K562 (cell line): ENCODE results near the gene HELZ. TPM values are rescaled to one million over a fixed set of nuclear protein-coding genes. Genes with fewer than 3 reads are reported as not detected.
A peak's percentile ranks its signal among the peaks of the same experiment; 100 is the strongest.

ENCODE experiments used
- ATAC-seq: fragments of 200-7000 bp; cut with Tn5 transposase; 3 replicates; pipeline ENCODE4 v1.9.1; 2020; ENCODE audit warnings: moderate library complexity
- BruUV-seq: library from RNA; stranded (reverse); fragments of 400-500 nt; replicated peaks from 2 replicates; lab custom pipeline; 2021; lab: Mats Ljungman, UMichigan
- CTCF ChIA-PET: fragments of 300-600 bp; formaldehyde crosslinking; extraction: SDS; loops from one replicate; lab custom pipeline; 2021; ENCODE audit warnings: low intra/inter-chr PET ratio; lab: Yijun Ruan, JAX
- POLR2A ChIA-PET: fragments of 300-600, 350-650 bp; sonication (Branson Sonifier 250); formaldehyde crosslinking; extraction: SDS; loops from one replicate; lab custom pipeline; 2021; ENCODE audit warnings: antibody characterized with exemption, inconsistent platforms; lab: Yijun Ruan, JAX
- DNase-seq, 4 experiments: peaks; one replicate each; pipeline versions ENCODE4 v3.0.0 to v3.0.0-alpha.2; 2011 to 2018; ENCODE audit warnings: low spot score in 3 of 4, mixed read lengths in 3 of 4; ENCODE audit errors: extremely low read depth in 1 of 4
- FAIRE-seq: peaks from 2 replicates; lab custom pipeline; 2011; peaks lifted over from hg19 to GRCh38; lab: Jason Lieb, UNC
- H2AFZ ChIP-seq: 2 replicates; pipeline ENCODE4 v1.6.0; 2011; ENCODE audit warnings: low read depth, low read length, control low read depth, inconsistent platforms
- H3K27ac ChIP-seq: fragments of 200-600 bp; 3 replicates; pipeline ENCODE4 v1.8.0; 2011; ENCODE audit warnings: low read depth, mild to moderate bottlenecking, control low read depth, inconsistent platforms, low read length, moderate library complexity, mixed read lengths; ENCODE audit errors: extremely low read depth
- H3K27me3 ChIP-seq, 2 experiments: fragments of 300-600 bp in 1 of 2; 2 replicates in 1 of 2; 3 replicates in 1 of 2; pipeline versions ENCODE4 v1.6.0 to v1.8.0; 2011; ENCODE audit warnings: inconsistent platforms in 2 of 2, low read length in 2 of 2, mild to moderate bottlenecking in 1 of 2, mixed read lengths in 1 of 2, moderate library complexity in 1 of 2; ENCODE audit not compliant: control insufficient read depth in 2 of 2, insufficient read depth in 2 of 2
- H3K36me3 ChIP-seq: fragments of 300-600 bp; 3 replicates; pipeline ENCODE4 v1.8.0; 2011; ENCODE audit warnings: mild to moderate bottlenecking, low read length, inconsistent platforms; ENCODE audit not compliant: control insufficient read depth, insufficient read depth
- H3K4me1 ChIP-seq, 2 experiments: fragments of 200-600 bp in 1 of 2; replicated peaks in 1 of 2; 2 replicates in 1 of 2; 3 replicates in 1 of 2; pipeline versions ENCODE4 v1.5.1 to v1.8.0; 2011; ENCODE audit warnings: inconsistent platforms in 2 of 2, low read length in 2 of 2, mild to moderate bottlenecking in 1 of 2, mixed read lengths in 1 of 2, moderate library complexity in 1 of 2; ENCODE audit not compliant: control insufficient read depth in 2 of 2, insufficient read depth in 2 of 2
- H3K4me2 ChIP-seq: 2 replicates; pipeline ENCODE4 v1.6.1; 2011; ENCODE audit warnings: low read length, control low read depth, inconsistent platforms, mixed read lengths; ENCODE audit not compliant: insufficient read depth
- H3K4me3 ChIP-seq: fragments of 200-600 bp; sonication (generic), shearing (Covaris generic); 2 replicates; pipeline ENCODE4 v1.5.1; 2016; ENCODE audit warnings: control low read depth, inconsistent platforms
- H3K79me2 ChIP-seq: fragments of 200-600 bp; 3 replicates; pipeline ENCODE4 v1.8.0; 2011; ENCODE audit warnings: low read length, inconsistent platforms; ENCODE audit not compliant: control insufficient read depth, insufficient read depth
- H3K9ac ChIP-seq, 2 experiments: 2 replicates each; pipeline versions ENCODE4 v1.6.0 to v1.6.1; 2011; ENCODE audit warnings: low read depth in 2 of 2, low read length in 2 of 2, control low read depth in 1 of 2, inconsistent platforms in 1 of 2, mild to moderate bottlenecking in 1 of 2, mixed read lengths in 1 of 2; ENCODE audit not compliant: insufficient read depth in 1 of 2
- H3K9me1 ChIP-seq: one replicate; pipeline ENCODE4 v1.6.0; 2011; ENCODE audit warnings: inconsistent platforms, mild to moderate bottlenecking, low read length, moderate library complexity; ENCODE audit not compliant: control insufficient read depth, insufficient read depth
- H3K9me3 ChIP-seq: replicated peaks from 2 replicates; pipeline ENCODE4 v1.5.1; 2011; ENCODE audit warnings: low read depth, low read length, inconsistent platforms; ENCODE audit not compliant: control insufficient read depth, insufficient read depth
- H4K20me1 ChIP-seq: replicated peaks from 2 replicates; pipeline ENCODE4 v1.6.1; 2011; ENCODE audit warnings: low read length, inconsistent platforms, mixed read lengths; ENCODE audit not compliant: control insufficient read depth, insufficient read depth
- CREB1 ChIP-seq, 2 experiments: sonication (generic) in 1 of 2; formaldehyde crosslinking in 1 of 2; IDR thresholded peaks; 2 replicates each; pipeline versions ENCODE4 v1.6.1 to v1.8.0; 2012 to 2022; ENCODE audit warnings: inconsistent platforms in 1 of 2, mild to moderate bottlenecking in 1 of 2, missing genetic modification reagents in 1 of 2, moderate library complexity in 1 of 2
- CREM ChIP-seq: IDR thresholded peaks from 2 replicates; pipeline ENCODE4 v1.6.1; 2014; ENCODE audit warnings: antibody characterized with exemption, low read depth
- E2F6 ChIP-seq, 2 experiments: IDR thresholded peaks; 2 replicates each; pipeline ENCODE4 v1.6.1; 2011; ENCODE audit warnings: borderline replicate concordance in 1 of 2, control low read depth in 1 of 2, low read depth in 1 of 2, low read length in 1 of 2, mild to moderate bottlenecking in 1 of 2, mixed read lengths in 1 of 2, moderate library complexity in 1 of 2; ENCODE audit not compliant: insufficient read depth in 1 of 2, insufficient read length in 1 of 2, poor library complexity in 1 of 2, severe bottlenecking in 1 of 2; ENCODE audit errors: extremely low read depth in 1 of 2
- RBM34 ChIP-seq: fragments of 200-400 bp; formaldehyde crosslinking; IDR thresholded peaks from 2 replicates; pipeline ENCODE4 v1.6.1; 2018; ENCODE audit warnings: low read length, borderline replicate concordance; ENCODE audit not compliant: insufficient read depth
- SUPT5H ChIP-seq: fragments of 450-650 bp; IDR thresholded peaks from 2 replicates; pipeline ENCODE4 v1.6.1; 2016
- USF2 ChIP-seq: sonication (generic); formaldehyde crosslinking; IDR thresholded peaks from 2 replicates; pipeline ENCODE4 v1.5.0; 2020; ENCODE audit warnings: missing genetic modification reagents
- XRCC4 ChIP-seq: IDR thresholded peaks from one replicate; pipeline ENCODE4 v1.6.1; 2011; ENCODE audit not compliant: insufficient read depth, insufficient read length; ENCODE audit errors: extremely low read depth
- whole genome bisulfite sequencing: fragments of 100-300 bp; shearing (Covaris generic); methylation state at CpG from one replicate; pipeline ENCODE4 v1.1.6; 2016; ENCODE audit warnings: low coverage, mixed read lengths; ENCODE audit not compliant: insufficient coverage; ENCODE audit errors: missing lambda C conversion rate; 5-methylcytosine and 5-hydroxymethylcytosine counted together
- in situ Hi-C: fragments of 300-500 bp; cut with MboI; formaldehyde crosslinking; loops from 4 replicates; pipeline ENCODE4 v1.15.0; 2018; ENCODE audit warnings: inconsistent platforms, mixed read lengths
- intact Hi-C: fragments of 100-400 bp; cut with micrococcal nuclease; formaldehyde crosslinking; loops from 2 replicates; pipeline ENCODE4 v1.14.2; 2022
- polyA plus RNA-seq, 8 experiments: library from polyadenylated mRNA; depleted of rRNA in 4 of 8; stranded (reverse) in 5 of 8; unstranded in 3 of 8; fragments of >200 nt; fragmentation: Nextera tagmentation in 2 of 8; fragmentation: Illumina TruSeq in 1 of 8; extraction: Ambion mirVana in 2 of 8; extraction: Trizol in 1 of 8; gene quantifications; 2 replicates each; pipeline versions ENCODE4 v1.2.1 to v1.2.3, GENCODE V29; 2011 to 2014; ENCODE audit warnings: inconsistent platforms in 1 of 8, missing spikeins in 1 of 8
- total RNA-seq, 7 experiments: library from RNA; depleted of rRNA in 6 of 7; stranded (reverse); fragments of >200 nt in 6 of 7; fragmentation: Illumina TruSeq in 2 of 7; extraction: Trizol in 2 of 7; gene quantifications; 2 replicates each; pipeline versions ENCODE4 v1.2.1 to v1.2.3, GENCODE V29; 2011 to 2021; ENCODE audit warnings: low replicate concordance in 1 of 7

The HELZ gene
- total and polyA plus RNA-seq, 9 of the 15 experiments (the other 6 are each of a cell fraction or from before 2014, with no cell fraction given), result 5.2 to 39.8 (median 17.3) TPM

GRCh38 chr17:67266496-67266895 lies 21.5 kb upstream of the HELZ start:
- DNase-seq (no peak), FAIRE-seq (no peak), ATAC-seq (no peak)
- Histone ChIP-seq H3K4me1 (no peaks in the 10 kb centered on the region), H4K20me1 (no peaks in the 10 kb centered on the region), H3K9me3 (no peaks in the 10 kb centered on the region), H3K36me3 (no peaks in the 10 kb centered on the region), H3K27me3 (no peaks in the 10 kb centered on the region), H2AFZ (no peak overlapping the region), H3K79me2 (no peaks in the 10 kb centered on the region), H3K4me3 (no peak overlapping the region), H3K4me2 (no peak overlapping the region), H3K9ac (no peak overlapping the region), H3K9me1 (no peaks in the 10 kb centered on the region), H3K27ac (no peak overlapping the region)
- CTCF ChIA-PET, result no interaction called here
- POLR2A ChIA-PET, result interaction anchor here (0.7 kb wide), 1 partner anchor 51 kb away, joined by 5 read pairs; no protein-coding TSS in a partner anchor
- BruUV-seq, result no TSS peak
- intact Hi-C loops, result no loop called here
- 56% methylated on average over 7 of the region's 7 CpGs for WGBS
- TF ChIP-seq XRCC4 (no peak), E2F6 (IDR thresholded peaks at IDR 0.05; ENCODE audit: borderline replicate concordance in 1 of 2, extremely low read depth in 1 of 2, insufficient read depth in 1 of 2, insufficient read length in 1 of 2, low read depth in 1 of 2, low read length in 1 of 2, poor library complexity in 1 of 2, severe bottlenecking in 1 of 2) (no peak), CREM (peak; percentile 49), USF2 (CRISPR knock-in tag) (no peak), RBM34 (no peak), CREB1 (IDR thresholded peaks at IDR 0.05) (peak; percentile 57), CREB1 (CRISPR knock-in tag; IDR thresholded peaks at IDR 0.05) (peak; percentile 49; the same call in 1 of the 2 replicates), SUPT5H (no peak)
- in situ Hi-C loops, result no loop called here
